HG02970 (cell line): Measurements from ENCODE around the gene GMNN.
"Not testable (repeated sequence)": the region's sequence is repeated elsewhere in the genome, so short reads cannot be mapped to it uniquely, and the experiment has no call there.

ENCODE experiments used
- ATAC-seq: cut with Tn5 transposase; IDR thresholded peaks from one replicate; pipeline ENCODE4 v1.9.1; 2021; ENCODE audit warnings: mild to moderate bottlenecking, moderate library complexity, moderate number of reproducible peaks; ENCODE audit not compliant: unreplicated experiment, low FRiP score

GMNN gene

GRCh38 chr6:24774696-24775519 is at the start of gene GMNN:
GMNN (plus strand) TSS chr6:24774937; CDS start chr6:24777247, 2,310 bp downstream.
- peak; percentile 91 for ATAC-seq

GRCh38 chr6:24730653-24731052 is 44.1 kb upstream of the GMNN start:
- not testable (repeated sequence) for ATAC-seq

- not testable (repeated sequence) for ATAC-seq
These were observed 43.1 kb upstream of the GMNN start for GRCh38 chr6:24731456-24732134.

- no peak for ATAC-seq
These were observed 40.6 kb upstream of the GMNN start for GRCh38 chr6:24734166-24734565.

GRCh38 chr6:24734710-24735109 is 40.0 kb upstream of the GMNN start:
- ATAC-seq = not testable (repeated sequence)

- ATAC-seq = no peak
These were observed 36.0 kb upstream of the GMNN start for GRCh38 chr6:24738741-24739140.

DNA sequence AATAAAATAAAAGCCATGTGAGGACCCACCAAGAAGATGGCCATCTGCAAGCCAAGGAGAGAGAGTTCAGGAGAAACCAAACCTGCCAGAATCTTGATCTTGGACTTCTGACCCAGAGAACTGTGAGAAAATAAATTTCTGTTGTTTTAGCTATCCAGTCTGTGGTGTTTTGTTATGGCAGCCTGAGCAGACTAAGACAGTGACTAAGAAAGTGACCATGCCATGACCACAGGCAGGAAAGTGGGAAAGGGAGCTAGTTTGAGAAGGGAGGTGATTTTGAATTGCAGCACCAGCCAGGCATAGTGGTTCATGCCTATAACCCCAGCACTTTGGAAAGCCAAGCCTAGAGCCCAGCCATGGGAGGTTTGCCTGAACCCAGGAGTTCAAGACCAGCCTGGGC is 33.9 kb upstream of the GMNN start:
- no peak for ATAC-seq

- no peak for ATAC-seq
These were observed 32.5 kb upstream of the GMNN start for GRCh38 chr6:24742216-24742738.

DNA sequence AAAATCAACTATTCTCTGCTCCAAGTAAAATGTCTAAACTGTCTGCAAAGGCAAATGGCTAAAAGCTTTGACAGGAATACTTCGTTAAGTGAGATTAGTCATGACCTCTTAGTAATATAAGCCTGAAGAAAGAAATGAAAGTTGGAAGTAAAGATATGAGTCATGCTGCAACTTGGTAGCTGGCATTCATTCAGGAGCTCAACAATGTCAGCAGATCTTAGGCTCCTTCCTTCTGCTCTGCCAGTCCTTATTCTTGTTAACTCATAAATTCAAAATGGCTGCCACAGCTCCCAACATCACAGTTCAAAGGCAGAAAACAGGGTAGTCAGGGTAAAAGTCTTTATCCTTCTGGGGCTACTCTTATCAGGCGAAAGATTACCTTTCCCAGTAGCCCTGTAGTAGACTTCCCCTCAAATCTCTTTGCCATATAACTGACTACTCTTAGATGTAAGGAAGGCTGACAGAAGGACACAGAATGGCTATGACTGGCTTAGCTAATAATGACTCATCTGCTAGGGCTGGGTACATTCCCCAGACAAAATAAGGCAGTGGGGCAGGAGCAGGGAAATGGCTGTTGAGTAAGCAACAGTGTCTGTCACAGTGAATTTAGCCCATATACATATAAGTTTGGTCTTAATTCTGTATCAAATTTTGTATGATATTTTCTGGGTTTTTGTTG is 31.3 kb upstream of the GMNN start:
- ATAC-seq = peak; percentile 64

DNA sequence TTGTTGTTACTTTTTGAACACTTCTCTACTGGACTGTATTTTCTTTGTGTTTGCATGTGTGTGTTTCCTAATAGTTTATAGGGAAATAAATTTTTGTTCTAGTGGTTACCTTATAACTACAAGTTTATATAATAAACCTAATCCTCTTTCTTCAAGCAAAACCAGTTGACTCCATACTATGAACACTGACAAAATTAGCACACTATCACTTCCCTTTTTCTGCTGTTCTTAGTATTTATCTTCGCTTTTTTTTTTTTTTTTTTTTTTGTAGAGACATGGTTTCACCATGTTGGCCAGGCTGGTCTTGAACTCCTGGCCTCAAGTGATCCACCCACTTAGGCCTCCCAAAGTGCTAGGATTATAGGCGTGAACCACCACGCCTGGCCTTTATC is 30.8 kb upstream of the GMNN start:
- ATAC-seq = peak; percentile 19

GRCh38 chr6:24744911-24745310 is 29.8 kb upstream of the GMNN start:
- no peak for ATAC-seq

GRCh38 chr6:24749297-24749696 is 25.4 kb upstream of the GMNN start:
- no peak for ATAC-seq

DNA sequence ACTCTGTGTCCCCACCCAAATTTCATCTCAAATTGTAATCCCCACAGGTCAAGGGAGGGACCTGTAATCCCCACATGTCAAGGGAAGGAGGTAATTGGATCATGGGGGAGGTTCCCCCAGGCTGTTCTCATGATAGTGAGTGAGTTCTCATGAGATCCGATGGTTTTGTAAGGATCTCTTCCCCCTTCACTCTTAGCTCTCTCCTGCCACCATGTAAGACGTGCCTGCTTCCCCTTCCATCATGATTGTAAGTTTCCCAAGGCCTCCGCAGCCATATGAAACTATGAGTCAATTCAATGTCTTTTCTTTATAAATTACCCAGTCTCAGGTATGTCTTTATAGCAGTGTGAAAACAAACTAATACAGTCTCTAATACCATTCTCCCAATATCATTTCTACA is 23.9 kb upstream of the GMNN start:
- ATAC-seq = not testable (repeated sequence)

DNA sequence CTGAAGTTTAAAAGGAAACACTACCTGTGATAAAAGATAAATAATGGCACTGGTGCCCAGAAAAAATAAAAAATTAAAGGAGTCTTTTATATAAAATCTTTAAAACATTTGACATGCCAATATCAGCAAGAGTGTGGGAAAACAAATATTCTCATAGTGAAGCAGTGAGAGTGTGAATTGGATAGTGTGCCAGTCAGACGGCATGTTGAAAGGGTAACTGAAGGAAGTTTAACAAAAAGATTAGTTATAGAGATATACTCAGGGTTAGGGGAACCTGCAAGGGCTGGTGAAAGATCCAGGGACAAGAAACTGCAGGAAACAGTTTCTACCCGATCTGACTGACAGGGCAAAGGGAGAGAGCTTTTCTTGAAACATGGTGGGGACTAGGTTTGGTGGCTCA is 22.2 kb upstream of the GMNN start:
- ATAC-seq = no peak

GRCh38 chr6:24752917-24753492 is 21.7 kb upstream of the GMNN start:
- no peak for ATAC-seq

DNA sequence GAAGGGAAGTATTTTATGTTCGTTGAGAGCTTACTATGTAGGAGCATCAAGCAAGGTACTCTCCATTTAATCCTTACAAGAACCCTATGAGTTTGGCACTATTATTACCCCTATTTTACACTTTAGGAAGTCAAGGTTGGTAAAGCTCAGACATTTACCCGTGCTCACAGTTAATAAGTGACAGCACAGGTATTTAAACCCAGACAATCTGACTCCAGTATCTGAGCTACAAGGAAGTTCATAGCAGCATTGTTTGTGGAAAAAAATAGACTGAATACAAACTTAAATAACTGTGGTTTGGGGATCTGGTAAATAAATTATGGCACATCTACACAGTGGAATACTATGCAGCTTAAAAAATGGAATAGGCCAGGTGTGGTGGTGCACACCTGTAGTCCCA is 21.2 kb upstream of the GMNN start:
- ATAC-seq = no peak

GRCh38 chr6:24754378-24754777 is 20.4 kb upstream of the GMNN start:
- ATAC-seq = not testable (repeated sequence)

DNA sequence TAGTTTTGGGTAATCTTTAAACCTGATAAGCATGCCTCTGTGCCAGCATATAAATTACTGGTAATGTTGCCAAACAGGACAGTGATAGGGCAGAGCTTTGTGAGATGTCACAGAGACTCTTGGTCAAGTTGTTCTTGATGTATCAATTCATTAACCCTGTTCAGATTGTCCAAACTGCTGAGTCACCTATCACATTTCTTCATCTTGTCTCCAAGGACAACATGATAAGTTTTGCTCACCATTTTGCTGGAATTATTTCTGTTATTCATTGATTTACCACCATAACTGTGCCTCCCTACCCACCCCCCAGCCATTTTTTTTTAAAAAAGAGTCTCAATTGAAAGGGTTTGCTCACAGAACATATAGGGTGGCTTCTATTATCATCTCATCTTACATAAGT is 19.5 kb upstream of the GMNN start:
- no peak for ATAC-seq

GRCh38 chr6:24757611-24758010 is 17.1 kb upstream of the GMNN start:
- ATAC-seq = no peak

GRCh38 chr6:24759718-24760117 is 15.0 kb upstream of the GMNN start:
- ATAC-seq = no peak

GRCh38 chr6:24760210-24760609 is 14.5 kb upstream of the GMNN start:
- ATAC-seq = no peak
